Esophagus (tissue), 2 donors: ENCODE measurements around the gene MYH11. TPM values are rescaled to one million over a fixed set of nuclear protein-coding genes. Genes with fewer than 3 reads are reported as not detected.
"Not testable (repeated sequence)": the region's sequence is repeated elsewhere in the genome, so short reads cannot be mapped to it uniquely, and the experiment has no call there.

Source experiments
- H3K27ac ChIP-seq, 2 donors: one replicate each; pipeline ENCODE4 v1.5.1; 2013; ENCODE audit warnings: low read depth in 2 of 2, mild to moderate bottlenecking in 2 of 2, inconsistent platforms in 1 of 2, low read length in 1 of 2, moderate library complexity in 1 of 2
- H3K27me3 ChIP-seq, 2 donors: one replicate each; pipeline ENCODE4 v1.6.1; 2013; ENCODE audit warnings: low read length in 2 of 2, control low read depth in 1 of 2, mild to moderate bottlenecking in 1 of 2; ENCODE audit not compliant: insufficient read depth in 2 of 2, control insufficient read depth in 1 of 2
- H3K36me3 ChIP-seq, 2 donors: one replicate each; pipeline ENCODE4 v1.6.1; 2013; ENCODE audit warnings: low read length in 1 of 2; ENCODE audit not compliant: control insufficient read depth in 2 of 2, insufficient read depth in 2 of 2
- H3K4me1 ChIP-seq, 2 donors: one replicate each; pipeline ENCODE4 v1.6.1; 2013; ENCODE audit warnings: low read length in 1 of 2; ENCODE audit not compliant: control insufficient read depth in 2 of 2, insufficient read depth in 2 of 2
- H3K4me3 ChIP-seq, 2 donors: one replicate each; pipeline ENCODE4 v1.5.1; 2013; ENCODE audit warnings: low read length in 2 of 2, mild to moderate bottlenecking in 2 of 2, low read depth in 1 of 2, moderate library complexity in 1 of 2
- H3K9me3 ChIP-seq, 2 donors: one replicate each; pipeline ENCODE4 v1.6.1; 2013; ENCODE audit warnings: mild to moderate bottlenecking in 2 of 2, low read depth in 1 of 2, low read length in 1 of 2, moderate library complexity in 1 of 2; ENCODE audit not compliant: control insufficient read depth in 2 of 2, insufficient read depth in 1 of 2
- WGBS, 2 donors: extraction: QIAGEN DNeasy Blood & Tissue Kit; methylation state at CpG; one replicate each; pipeline ENCODE4 v1.1.7; 2013; 5-methylcytosine and 5-hydroxymethylcytosine counted together
- polyA plus RNA-seq, 2 donors: library from polyadenylated mRNA; stranded (reverse); fragments of 200-250 nt; gene quantifications; one replicate each; pipeline ENCODE4 v1.2.3, GENCODE V29; 2013
- donor health status: healthy with polysubstance abuse.
- donor health status: Bipolar disorder and iron deficiency.

Gene MYH11
- polyA plus RNA-seq, 2 donors: 120 to 421 TPM

DNA sequence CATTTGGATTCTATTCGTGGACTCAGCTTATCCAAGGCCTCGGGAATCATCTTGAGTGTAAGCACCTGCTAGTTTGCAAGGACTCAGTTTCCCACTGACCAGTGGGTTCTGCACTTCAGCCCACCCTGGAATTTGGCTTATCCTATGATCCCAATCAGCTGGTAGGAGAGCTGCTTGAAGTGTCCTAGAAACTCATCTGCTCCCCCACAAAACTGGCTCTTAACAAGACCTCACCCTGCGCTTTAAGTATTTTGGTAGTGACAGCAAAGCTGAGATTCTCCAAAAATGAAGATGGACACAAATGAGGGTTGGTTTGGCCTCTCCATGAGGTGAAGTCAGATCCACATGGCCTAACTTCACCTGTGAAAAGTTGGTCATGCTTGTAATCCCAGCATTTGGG lies 149.5 kb downstream of the MYH11 start:
- WGBS, 2 donors: 85 to 89% methylated on average over 3 of the region's 3 CpGs
- Histone ChIP-seq H3K4me1 (no peaks in the 10 kb centered on the region), H3K9me3 (no peaks in the 10 kb centered on the region), H3K4me3 (no peak overlapping the region), H3K36me3 (peaks cover 2 to 11% of the 10 kb centered on the region in 2 donors), H3K27me3 (no peaks in the 10 kb centered on the region), H3K27ac (no peak overlapping the region)

DNA sequence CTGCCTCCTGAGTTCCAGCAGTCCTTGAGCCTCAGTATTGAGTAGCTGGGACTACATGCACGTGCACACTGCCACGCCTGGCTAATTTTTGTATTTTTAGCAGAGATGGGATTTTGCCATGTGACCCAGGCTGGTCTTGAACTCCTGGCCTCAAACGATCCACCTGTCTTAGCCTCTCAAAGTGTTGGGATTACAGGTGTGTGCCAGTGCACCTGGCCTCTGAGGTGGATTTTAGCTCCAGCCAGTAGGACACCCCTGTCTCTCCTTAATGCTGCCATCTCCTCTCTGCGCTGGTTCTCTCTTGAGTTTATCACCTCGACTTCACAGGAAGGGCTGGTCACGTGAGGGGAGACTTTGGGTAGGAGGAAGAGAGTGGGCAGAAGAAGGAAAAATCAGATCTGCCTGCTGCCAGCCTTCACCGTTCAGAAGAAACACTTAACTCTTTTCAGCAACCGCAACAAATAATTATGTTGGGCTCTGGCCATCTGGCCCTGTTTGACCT lies 151.7 kb downstream of the MYH11 start:
- H3K4me3 ChIP-seq: no peak overlapping the region
- H3K36me3 ChIP-seq: peaks cover 2 to 15% of the 10 kb centered on the region in 2 donors
- no peaks in the 10 kb centered on the region for H3K9me3 ChIP-seq
- H3K4me1 ChIP-seq: no peaks in the 10 kb centered on the region
- WGBS, 2 donors: 69 to 75% methylated on average over 8 of the region's 8 CpGs
- no peaks in the 10 kb centered on the region for H3K27me3 ChIP-seq
- no peak overlapping the region for H3K27ac ChIP-seq

DNA sequence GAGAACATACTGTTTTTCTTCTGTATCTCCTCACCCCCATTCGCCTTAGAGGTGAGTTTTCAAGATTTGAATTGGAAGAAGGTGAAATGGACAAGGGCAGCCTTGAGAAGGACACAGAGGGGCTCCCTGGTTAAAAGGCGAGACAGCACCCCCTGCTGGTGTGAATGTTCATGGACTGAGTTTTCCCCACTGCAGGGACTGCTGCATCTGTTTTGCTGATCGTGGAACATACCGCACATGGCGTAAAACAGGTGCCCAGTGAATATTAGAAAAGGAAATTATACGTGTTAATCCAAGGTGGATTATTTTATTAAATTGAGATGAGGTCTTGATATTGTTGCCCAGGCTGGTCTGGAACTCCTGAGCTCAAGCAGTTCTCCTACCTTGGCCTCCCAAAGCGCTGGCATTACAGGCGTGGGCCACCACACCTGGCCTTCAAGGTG lies 152.3 kb downstream of the MYH11 start:
- Histone ChIP-seq H3K27ac (peak overlapping the region in 1 of 2 donors; percentile 37), H3K9me3 (no peaks in the 10 kb centered on the region), H3K4me1 (no peaks in the 10 kb centered on the region), H3K27me3 (no peaks in the 10 kb centered on the region), H3K4me3 (no peak overlapping the region), H3K36me3 (peaks cover 5 to 19% of the 10 kb centered on the region in 2 donors)
- 63 to 64% methylated on average over 8 of the region's 8 CpGs for WGBS, 2 donors

DNA sequence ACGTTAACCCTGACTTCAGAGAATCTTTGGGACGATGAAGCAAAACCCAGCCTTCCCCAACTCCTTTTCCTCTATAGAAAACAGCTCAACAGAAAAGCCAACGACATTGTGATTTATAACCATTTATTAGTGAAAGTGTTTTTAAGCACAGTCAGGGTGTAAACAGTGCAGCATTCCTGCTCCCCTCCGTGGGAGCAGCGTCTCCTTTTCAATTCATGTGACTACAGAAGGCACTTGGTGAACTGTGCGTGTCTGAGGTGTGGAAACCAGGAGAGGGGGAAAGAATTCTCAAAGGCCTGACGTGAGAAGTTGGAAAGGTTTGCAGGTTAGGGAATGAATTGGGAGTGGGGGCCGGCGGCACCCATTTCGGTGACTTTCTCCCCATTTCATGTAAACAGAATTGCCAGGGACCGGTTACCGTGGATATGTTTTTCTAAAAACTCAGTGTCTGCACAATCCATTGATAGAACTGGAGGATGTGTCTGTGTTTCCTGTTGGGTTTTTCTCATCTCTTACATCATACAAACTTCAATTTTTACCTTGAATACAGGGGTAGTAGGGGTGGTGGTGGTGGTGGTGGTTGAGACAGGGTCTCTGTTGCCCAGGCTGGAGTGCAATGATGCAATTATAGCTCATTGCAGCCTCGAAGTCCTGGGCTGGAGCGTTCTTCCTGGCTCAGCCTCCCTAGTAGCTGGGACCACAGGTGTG lies 153.6 kb downstream of the MYH11 start:
- H3K36me3 ChIP-seq: peaks cover 5 to 23% of the 10 kb centered on the region in 2 donors
- H3K27ac ChIP-seq: no peak overlapping the region
- 78 to 81% methylated on average over 14 of the region's 14 CpGs for WGBS, 2 donors
- H3K4me3 ChIP-seq: no peak overlapping the region
- no peaks in the 10 kb centered on the region for H3K4me1 ChIP-seq
- no peaks in the 10 kb centered on the region for H3K27me3 ChIP-seq
- no peaks in the 10 kb centered on the region for H3K9me3 ChIP-seq

DNA sequence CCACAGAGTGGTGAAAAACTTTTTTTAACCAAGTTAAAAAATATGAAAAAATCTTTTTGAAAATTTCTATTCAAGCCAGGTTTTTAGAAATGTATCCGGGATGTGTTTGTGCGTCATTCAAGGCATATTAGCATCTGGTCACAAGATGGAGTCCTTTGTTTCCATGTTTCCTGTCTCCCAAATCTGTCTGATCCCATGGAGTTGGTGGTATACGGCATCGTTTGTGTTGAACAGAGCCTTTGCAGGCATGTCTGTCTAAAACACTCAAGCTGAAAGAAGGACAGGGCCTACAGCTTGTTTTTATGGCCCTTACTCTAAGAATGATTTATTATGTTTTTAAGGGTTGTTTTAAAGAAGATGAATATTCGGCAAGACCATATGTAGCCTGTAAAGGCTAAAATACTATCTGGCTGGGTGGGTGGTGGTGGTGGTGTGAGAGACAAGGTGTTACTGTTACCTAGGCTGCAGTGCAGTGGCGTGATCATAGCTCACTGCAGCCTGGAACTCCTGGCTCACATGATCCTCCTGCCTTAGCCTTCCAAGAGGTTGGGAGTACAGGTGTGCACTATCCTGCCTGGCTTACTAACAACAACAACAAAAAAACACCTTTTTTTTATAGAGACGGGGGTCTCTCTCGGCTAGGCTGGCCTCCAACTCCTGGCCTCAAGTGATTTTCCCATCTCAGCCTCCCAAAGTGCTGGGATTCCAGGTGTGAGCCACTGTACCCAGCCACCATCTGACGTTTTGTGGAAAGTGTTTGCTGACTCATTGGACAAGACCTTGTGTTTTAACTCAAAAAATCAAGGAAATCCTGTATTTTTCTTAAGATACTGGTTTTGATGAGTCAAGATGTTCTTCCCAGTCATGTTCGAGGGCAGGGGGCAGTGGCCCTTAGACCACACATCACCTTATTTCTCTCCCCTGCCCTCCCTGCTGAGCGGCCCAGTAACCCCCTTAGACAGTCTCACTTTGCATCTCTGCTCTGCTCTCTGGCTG lies 154.6 kb downstream of the MYH11 start:
- Histone ChIP-seq H3K4me3 (no peak overlapping the region), H3K9me3 (no peaks in the 10 kb centered on the region), H3K36me3 (peaks cover 5 to 23% of the 10 kb centered on the region in 2 donors), H3K27ac (peak overlapping the region in 1 of 2 donors; percentile 24), H3K27me3 (no peaks in the 10 kb centered on the region), H3K4me1 (no peaks in the 10 kb centered on the region)
- 74 to 77% methylated on average over 11 of the region's 11 CpGs for WGBS, 2 donors

DNA sequence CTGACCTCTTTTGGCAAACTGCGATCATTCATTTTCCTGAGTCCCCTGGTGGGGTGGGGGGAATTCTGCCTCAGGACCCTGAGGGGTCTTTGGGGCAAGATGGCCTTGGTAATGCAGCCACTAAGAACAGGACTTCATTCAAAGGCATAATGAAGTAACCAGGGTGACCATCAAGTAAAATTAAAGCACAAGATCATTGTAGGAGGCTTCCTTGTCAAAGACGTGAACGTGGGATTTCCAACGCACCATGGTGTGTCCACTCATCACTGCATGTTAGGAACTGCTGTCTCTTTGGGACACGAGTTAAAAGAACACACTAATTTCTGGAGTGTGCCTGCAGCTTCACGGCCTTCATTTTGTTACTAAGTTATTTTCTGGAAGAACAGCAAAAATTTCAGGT lies 155.5 kb downstream of the MYH11 start:
- Histone ChIP-seq H3K27me3 (no peaks in the 10 kb centered on the region), H3K9me3 (no peaks in the 10 kb centered on the region), H3K4me3 (no peak overlapping the region), H3K36me3 (peaks cover 7 to 30% of the 10 kb centered on the region in 2 donors), H3K4me1 (no peaks in the 10 kb centered on the region), H3K27ac (no peak overlapping the region)
- 80 to 88% methylated on average over 6 of the region's 6 CpGs for WGBS, 2 donors

DNA sequence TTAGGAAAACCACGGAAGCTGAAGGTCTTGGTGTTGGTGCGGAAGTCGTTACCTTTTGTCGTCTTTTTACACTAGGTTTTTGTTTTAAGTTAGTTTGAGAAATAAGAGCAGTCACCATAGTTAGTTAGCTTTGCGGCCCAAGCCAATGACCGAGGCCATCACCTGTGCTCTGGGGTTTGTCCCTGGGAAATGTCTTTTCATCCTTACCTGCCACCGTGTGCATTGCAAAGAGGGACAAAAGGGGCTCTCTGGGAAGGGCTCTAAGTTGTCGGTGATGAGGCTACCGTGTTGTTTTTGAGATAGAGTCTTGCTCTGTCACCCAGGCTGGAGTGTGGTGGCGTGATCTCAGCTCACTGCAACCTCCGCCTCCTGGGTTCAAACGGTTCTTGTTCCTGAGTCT lies 157.0 kb downstream of the MYH11 start:
- no peaks in the 10 kb centered on the region for H3K9me3 ChIP-seq
- no peaks in the 10 kb centered on the region for H3K27me3 ChIP-seq
- WGBS, 2 donors: 95 to 96% methylated on average over 12 of the region's 12 CpGs
- H3K27ac ChIP-seq: no peak overlapping the region
- H3K4me1 ChIP-seq: no peaks in the 10 kb centered on the region
- no peak overlapping the region for H3K4me3 ChIP-seq
- H3K36me3 ChIP-seq: peaks cover 11 to 32% of the 10 kb centered on the region in 2 donors

DNA sequence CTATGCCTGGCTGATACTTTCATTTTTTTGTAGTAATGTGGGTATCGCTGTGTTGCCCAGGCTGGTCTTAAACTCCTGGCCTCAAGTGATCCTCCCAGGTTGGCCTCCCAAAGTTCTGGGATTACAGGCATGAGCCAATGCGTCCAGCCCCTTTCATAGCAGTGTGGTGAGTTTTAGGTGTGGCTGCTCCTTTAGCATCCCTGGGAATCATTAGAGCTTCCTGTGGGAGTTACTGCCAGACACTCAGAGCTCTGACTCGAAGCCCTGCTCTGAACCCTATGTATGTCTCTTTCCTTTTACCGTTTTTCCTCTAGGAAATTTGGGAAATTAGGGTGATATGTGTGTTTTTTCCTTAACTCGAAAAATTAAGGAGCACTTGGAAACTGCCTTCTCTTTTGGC lies 162.3 kb downstream of the MYH11 start:
- 87 to 93% methylated on average over 5 of the region's 5 CpGs for WGBS, 2 donors
- Histone ChIP-seq H3K9me3 (no peaks in the 10 kb centered on the region), H3K27me3 (no peaks in the 10 kb centered on the region), H3K4me3 (no peak overlapping the region), H3K27ac (no peak overlapping the region), H3K36me3 (peaks cover 22 to 49% of the 10 kb centered on the region in 2 donors), H3K4me1 (peaks cover 0 to 4% of the 10 kb centered on the region in 2 donors)

DNA sequence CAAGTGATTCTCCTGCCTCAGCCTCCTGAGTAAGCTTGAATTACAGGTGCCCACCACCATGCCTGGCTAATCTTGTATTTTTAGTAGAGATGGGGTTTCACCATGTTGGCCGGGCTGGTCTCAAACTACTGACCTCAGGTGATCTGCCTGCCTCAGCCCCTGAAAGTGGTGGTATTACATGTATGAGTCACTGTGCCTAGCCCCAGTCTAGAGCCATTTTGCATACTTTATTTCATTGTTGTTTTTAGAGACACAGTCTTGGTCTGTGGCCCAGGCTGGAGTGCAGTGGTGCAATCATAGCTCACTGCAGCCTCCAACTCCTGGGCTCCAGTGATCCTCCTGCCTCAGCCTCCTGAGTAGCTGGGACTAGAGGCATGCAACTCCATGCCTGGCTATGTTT lies 164.3 kb downstream of the MYH11 start:
- peaks cover 29 to 40% of the 10 kb centered on the region in 2 donors for H3K36me3 ChIP-seq
- H3K4me1 ChIP-seq, H3K27me3 ChIP-seq, H3K4me3 ChIP-seq, H3K9me3 ChIP-seq, H3K27ac ChIP-seq: not testable (repeated sequence)
- 93 to 94% methylated on average over 1 of the region's 1 CpG for WGBS, 2 donors
